ENCODE measurements around the gene NPC1L1. TPM values are rescaled to one million over a fixed set of nuclear protein-coding genes. Genes with fewer than 3 reads are reported as not detected.

Gene NPC1L1
- total and polyA plus RNA-seq, 2 of the 13 experiments (the other 11 are each of a cell fraction or from before 2014, with no cell fraction given) = 4.8 to 14.5 TPM

GRCh38 chr7:44473295-44473694, 67.8 kb downstream of the NPC1L1 start (continued):
- TF ChIP-seq PPARG (CRISPR knock-in tag; conservative IDR thresholded peaks at IDR 0.05) (peak; percentile 96), MTERF4 (CRISPR knock-in tag; IDR thresholded peaks at IDR 0.05) (no peak), ZBTB7B (CRISPR knock-in tag; IDR thresholded peaks at IDR 0.05) (no peak), U2AF2 (IDR thresholded peaks at IDR 0.05; ENCODE audit: low read depth, low read length) (no peak), NR2F6 (IDR thresholded peaks at IDR 0.05) (no peak), NR2F6 (CRISPR knock-in tag; IDR thresholded peaks at IDR 0.05) (peak; percentile 66; the same call in 1 of the 2 replicates), USF2 (IDR thresholded peaks at IDR 0.05; ENCODE audit: low read depth, low read length) (no peak), USF2 (CRISPR knock-in tag; IDR thresholded peaks at IDR 0.05; ENCODE audit: borderline replicate concordance) (no peak), ZNF180 (CRISPR knock-in tag; IDR thresholded peaks at IDR 0.05; ENCODE audit: borderline replicate concordance, low read depth) (no peak), MEIS2 (CRISPR knock-in tag; IDR thresholded peaks at IDR 0.05) (peak; percentile 99), TARDBP (CRISPR knock-in tag; IDR thresholded peaks at IDR 0.05) (peak; percentile 63; the same call in 1 of the 2 replicates), ZNF280B (CRISPR knock-in tag; IDR thresholded peaks at IDR 0.05; ENCODE audit: borderline replicate concordance) (no peak), RFX5 (IDR thresholded peaks at IDR 0.05; ENCODE audit: low read depth, low read length) (peak; percentile 91), MEF2D (CRISPR knock-in tag; IDR thresholded peaks at IDR 0.05) (peak; percentile 43; the same call in 1 of the 2 replicates), IRF2 (CRISPR knock-in tag; IDR thresholded peaks at IDR 0.05) (peak; percentile 78), ZNF292 (CRISPR knock-in tag; IDR thresholded peaks at IDR 0.05; ENCODE audit: borderline replicate concordance, low read depth) (no peak), AHDC1 (CRISPR knock-in tag; IDR thresholded peaks at IDR 0.05; ENCODE audit: borderline replicate concordance) (peak; percentile 90; the same call in 1 of the 2 replicates), ELF3 (CRISPR knock-in tag; IDR thresholded peaks at IDR 0.05) (peak; percentile 98), ZNF724P (CRISPR knock-in tag; IDR thresholded peaks at IDR 0.05; ENCODE audit: borderline replicate concordance) (no peak), ZNF878 (CRISPR knock-in tag; IDR thresholded peaks at IDR 0.05) (peak; percentile 56; the same call in 1 of the 2 replicates)

Measured in HepG2 (cell line).